LHCN-M2 (cell line): ENCODE measurements around the gene LITAFD. TPM values are rescaled to one million over a fixed set of nuclear protein-coding genes. Genes with fewer than 3 reads are reported as not detected.
"Not testable (repeated sequence)": the region's sequence is repeated elsewhere in the genome, so short reads cannot be mapped to it uniquely, and the experiment has no call there.

Source experiments
- DNase-seq: peaks from one replicate; pipeline ENCODE4 v3.0.0-alpha.2; 2012; ENCODE audit warnings: low read depth
- polyA plus RNA-seq: library from polyadenylated mRNA; unstranded; fragments of >200 nt; gene quantifications from one replicate; pipeline ENCODE4 v1.2.1, GENCODE V29; 2012; ENCODE audit warnings: missing spikeins
- total RNA-seq: library from RNA; depleted of rRNA; stranded (reverse); fragments of >200 nt; gene quantifications from 2 replicates; pipeline ENCODE4 v1.2.3, GENCODE V29; 2014; rRNA removed

Gene LITAFD
- total RNA-seq: not detected in 2 replicates
- polyA plus RNA-seq: not detected

DNA sequence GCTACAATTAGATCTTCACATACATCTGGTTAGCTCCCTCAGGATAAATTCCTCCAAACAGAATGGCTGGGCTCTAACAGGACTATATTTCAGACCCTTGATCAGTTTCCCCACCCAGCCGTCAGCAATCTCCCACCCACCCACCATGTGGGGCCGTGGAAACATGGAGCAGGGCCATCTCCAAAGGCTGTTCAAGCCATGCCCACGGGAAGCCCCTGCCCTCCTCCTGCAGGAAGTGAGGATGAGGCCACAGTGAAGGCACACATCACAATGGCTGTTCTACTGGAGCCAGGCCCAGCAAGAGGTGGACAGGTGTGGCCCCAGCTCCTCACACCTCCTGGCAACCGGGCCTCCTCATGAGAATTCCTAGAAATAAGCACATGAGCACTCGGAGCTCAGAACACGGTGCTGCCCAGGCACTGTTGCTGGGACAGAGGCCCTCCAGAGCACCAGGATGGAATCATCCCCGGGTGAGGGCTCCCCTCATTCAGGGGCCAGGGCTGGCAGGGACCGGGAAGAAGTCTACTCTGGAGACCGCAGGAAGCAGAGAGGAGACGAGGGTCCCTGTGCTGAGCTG lies at the start of gene LITAFD:
LITAFD (plus strand) TSS at position 311 of the 577 bp plus-strand sequence. CDS start 2,005 bp downstream, outside the sequence.
- DNase-seq: no peak

DNA sequence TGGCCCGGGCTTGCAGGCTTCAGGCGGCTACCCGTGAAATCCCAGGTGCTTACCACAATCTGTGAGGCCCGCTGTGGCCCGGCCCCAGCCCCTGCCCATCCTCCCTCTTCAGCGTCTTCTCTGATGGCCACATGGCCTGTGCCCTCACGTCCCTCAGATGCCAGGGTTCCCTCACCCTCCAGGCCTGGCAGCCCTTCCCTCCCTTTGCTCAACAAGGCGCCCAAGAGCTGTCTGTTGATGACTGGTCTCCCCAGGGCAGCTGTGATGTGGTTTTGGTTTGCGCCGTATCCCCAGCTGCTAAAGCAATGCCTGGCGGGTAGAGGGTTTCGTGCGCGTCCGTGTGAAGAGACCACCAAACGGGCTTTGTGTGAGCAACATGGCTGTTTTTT lies 49.4 kb upstream of the LITAFD start:
- DNase-seq: peak; percentile 20

DNA sequence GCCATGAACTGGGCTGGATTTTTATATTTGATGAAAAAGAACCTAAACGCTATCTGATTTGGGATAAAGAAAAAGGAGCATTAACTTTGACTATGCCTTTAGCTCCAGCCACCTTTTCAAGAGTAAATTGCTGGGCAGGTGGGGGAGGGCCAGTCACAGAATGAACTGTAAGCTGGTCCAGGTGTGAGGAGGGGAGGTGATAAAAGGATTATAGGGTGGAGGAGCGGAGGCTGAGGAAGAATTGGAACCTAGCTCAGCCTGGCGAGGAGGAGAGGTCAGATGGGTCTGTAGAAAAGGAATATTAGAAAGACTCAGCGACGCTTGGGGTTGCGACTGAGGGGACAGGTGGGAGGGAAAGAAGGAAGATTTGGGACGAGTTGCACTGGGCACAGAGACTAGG lies 45.4 kb upstream of the LITAFD start:
- not testable (repeated sequence) for DNase-seq

DNA sequence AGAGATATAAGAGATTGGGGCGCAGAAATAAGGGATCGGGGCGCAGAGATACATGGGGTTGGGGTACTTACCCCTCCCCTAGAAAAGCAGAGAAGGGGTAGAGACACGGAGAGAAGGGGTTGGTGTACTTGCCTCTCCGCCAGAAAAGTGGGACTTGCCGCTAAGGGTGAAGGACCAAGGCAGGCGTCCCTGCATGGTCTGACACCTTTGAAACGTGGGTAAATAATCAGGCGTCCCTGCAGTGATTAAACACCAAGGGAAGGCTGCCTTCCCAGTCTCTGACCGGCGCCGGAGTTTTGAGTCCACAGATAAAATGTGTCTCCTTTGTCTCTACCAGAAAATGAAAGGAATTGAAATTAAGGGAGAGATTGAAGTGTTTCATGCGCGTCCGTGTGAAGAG lies 44.6 kb upstream of the LITAFD start:
- DNase-seq: not testable (repeated sequence)

DNA sequence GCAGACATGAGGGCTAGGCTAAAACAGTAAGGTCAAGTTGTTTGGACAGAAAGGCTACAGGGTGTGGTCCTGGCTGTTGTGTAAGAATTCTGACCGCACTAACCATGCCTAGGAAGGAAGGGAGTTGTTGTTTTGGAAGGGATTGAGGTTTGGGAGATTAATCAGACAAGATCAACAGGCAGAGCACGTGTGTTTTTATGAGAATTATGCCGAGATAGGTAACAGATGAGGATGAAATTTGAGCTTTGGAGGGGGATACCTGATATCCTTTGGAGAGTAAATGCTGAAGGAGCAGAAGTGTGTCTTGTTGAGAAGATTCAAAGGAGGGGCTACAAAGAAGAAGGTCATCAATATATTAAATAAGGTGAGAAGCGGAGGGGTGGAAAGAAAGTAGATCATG lies 40.1 kb upstream of the LITAFD start:
- DNase-seq: not testable (repeated sequence)

DNA sequence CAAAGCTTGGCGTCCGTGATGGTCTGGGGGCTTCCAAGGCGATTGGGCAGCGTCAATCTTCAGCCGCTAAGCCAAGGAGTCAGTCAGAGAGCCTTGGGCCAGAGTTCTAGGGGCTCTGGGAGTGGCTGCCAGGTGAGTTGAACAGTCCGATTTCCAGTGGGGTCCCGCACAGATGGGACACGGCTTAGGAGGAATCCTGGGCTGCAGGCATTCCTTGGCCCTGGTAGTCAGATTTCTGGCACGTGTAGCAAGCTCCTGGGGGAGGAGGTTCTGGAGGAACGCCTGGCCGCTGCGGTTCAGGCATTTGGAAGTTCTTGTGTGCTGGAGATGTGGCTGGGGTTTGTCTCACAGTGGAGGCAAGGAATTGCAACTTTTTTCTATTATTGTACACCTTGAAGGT lies 38.9 kb upstream of the LITAFD start:
- not testable (repeated sequence) for DNase-seq

DNA sequence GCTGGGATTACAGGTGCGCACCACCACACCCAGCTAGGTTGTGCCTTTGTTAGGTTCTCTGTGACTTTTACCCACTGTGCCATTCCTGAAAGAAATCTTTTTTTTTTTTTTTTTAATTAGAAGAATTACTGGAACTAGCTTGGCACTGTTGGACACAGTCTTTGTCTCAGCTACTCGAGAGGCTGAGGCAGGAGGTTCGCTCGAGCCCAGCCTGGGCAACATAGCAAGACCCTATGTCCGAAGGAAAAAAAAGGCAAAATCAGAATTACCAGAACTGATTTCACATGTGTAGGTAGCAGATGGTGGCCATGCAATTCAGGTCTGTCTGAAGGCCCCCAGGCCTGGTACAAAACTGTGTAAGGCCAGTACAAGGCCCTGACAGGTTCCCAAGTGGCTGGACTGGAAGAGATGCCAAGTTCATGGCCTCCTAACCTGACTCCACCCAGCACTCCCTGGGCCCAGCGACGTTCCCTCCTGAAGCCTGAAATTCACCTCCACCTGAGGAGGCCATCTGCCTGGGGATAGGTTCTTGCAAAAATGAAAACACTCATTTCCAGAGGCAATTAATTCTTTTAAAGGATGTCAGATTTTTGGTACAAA lies 36.4 kb upstream of the LITAFD start:
- no peak for DNase-seq

DNA sequence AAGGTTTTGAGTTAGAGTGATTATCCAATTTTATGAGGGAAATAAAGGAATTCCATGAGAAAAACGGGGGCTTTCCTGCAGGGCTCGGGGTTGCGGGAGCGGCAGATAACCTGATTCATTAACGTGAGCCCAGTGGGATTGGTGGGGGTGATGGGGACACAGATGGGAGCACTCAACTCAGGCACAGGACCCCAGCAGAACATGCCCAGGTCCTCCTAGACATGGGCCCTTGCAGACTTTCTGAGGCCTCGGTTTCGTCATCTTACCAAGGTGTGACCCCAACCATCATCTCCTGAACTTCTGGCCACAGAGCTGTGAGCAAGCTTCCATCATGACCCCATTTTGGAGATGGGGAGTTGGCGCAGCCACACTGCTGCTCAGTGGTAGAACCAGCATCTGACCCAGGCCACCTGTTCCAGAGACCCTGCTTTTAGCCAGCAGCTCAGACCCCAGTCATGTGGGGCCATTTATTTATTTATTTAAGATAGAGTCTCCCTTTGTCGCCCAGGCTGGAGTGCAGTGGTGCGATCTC lies 35.7 kb upstream of the LITAFD start:
- DNase-seq: no peak

DNA sequence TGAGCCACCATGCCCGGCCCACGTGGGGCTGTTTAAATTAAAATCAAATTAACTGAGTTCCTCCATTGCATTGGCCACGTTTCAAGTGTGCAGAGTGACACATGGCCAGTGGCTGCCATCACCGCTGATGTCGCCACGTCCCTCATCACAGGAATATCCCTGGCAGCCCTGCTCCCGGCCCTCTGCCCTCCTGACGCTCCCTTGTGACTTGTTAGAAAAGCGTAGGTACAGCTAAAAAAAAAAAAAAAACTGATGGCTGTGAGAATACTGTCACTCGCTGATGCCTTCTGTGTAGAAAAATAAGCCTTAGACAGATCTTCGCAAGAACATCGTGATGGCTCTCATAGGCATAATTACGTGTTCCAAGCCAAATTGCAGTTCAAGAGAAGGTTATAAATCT lies 35.0 kb upstream of the LITAFD start:
- DNase-seq: no peak

DNA sequence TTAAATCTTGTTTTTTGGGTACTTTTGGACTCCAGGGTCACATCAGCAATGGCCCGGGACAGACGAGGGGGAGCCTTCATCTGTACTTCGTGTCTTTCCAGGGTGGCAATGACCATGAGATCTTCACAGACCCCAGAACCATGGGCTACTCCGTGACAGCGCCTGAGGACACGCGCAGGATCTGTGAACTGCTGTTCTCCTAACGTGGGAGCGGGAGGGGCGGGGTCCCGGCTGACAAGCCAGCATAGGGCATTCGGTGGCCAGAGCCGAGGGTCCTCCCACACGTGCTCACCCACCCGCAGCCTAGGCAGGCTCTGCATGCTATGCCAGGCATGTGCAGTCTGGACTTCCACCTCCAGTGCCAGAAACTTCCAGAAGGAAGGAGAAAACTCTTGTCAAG lies 34.5 kb upstream of the LITAFD start:
- no peak for DNase-seq

DNA sequence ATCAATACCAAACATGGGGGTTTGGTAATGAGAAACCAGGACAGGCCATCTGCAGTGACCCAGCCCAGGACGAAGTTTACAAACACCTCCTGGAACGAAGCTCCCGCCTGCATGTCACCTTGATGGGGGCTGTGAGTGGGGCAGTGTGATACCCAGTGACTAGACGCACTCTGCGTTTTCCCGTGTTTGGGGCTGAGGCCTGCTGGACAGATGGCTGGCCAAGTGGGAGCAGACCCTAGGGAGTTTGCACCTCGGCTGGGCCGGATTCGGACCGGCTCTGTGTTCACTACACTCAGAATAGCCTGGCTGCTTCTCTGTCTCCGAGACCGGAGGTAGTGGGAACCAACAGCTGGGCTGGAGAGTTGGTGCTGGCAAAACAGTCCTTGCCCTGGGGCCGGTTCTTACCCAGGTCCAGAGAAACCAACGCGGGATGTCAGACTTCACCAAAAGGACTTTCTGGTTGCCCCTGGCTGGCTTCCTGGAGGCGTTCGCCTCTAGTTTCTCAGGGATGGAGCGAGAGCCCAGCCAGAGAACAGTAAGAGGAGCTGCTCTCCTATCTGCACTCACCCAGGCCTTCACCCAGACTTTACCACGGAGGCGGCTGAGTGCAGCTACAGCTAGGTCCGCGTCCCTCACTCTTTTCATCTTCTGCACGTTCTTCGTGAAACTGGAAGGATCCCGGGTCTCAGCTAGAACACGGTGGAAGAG lies 33.8 kb upstream of the LITAFD start:
- no peak for DNase-seq

DNA sequence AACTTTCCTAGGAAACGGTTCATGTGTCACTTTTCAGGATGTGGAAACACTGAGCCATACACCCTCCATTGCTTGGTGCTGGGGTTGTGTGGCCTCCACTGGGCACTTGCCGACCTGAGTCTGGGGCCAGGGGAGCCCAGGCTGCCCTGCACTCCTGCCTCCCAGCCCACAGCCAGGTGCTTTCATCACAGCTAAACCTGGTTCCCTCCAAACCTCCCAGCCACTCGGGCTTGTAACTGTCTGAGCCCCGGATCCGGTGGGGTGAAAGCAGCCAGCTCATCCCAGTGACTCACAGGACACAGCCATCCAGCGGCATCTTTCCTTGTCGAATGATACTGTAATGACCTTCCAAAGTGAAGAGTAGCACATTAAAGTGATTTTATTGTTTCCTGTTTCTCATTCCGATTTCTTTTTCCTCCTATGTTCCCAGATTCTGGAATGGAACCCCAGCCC lies 33.2 kb upstream of the LITAFD start:
- peak; percentile 85 for DNase-seq

DNA sequence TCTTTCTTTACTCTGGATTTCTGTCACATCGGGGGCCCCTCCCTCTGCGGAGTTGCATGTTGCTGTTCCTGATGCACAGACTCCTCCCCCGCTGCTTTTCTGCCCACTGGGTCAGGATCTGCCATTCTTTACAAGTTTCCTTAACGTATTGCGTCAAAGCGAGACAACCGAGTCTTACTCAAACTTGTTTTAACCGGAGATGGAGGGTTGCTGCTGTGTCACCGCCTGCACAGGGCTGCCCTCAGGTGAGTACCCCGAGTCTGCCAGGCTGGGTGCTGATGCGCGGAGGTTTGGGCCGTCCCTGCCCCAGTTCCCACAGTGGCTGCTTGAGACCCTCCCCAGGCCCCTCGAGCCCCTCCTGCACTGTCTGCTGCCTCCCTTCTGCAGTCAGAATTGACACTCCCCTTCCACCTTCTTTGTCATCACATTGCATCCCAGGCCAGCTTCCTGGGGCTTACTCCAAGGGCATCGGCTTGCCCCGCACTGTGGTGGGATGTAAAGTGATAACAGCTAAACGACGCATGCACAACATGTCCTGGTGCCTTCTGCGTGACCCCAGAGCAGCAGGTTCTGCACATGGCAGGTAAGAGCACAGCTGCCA lies 32.6 kb upstream of the LITAFD start:
- no peak for DNase-seq

DNA sequence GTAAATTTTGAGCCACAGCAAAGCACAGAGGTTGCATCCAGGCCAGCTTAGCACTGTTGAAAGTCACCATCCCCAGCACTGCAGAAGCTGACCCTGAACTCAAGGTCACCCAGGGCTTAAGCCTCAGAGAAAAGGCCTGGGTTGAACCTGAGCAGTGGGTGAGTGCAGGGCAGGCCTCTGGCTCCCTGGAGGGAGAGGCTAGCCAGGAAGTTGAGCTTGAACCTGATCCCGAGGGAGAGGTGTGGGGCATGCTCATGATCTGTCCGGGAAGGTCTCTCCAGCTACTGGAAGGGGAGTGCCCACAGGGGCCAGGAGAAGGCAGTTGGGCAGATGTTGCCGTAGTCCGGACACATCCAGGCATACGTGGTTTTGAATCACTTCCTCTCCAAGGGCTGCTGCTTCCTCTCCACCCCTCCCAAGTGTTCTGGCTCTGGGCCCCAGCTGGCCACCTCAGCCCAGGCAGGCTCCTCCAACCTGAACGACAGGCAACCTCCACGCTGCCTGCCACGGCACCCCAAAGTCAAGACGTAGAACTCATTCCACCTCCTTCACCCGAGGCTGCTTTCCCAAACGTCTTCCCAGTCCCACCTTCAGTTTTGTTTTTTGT lies 31.8 kb upstream of the LITAFD start:
- peak; percentile 94 for DNase-seq

DNA sequence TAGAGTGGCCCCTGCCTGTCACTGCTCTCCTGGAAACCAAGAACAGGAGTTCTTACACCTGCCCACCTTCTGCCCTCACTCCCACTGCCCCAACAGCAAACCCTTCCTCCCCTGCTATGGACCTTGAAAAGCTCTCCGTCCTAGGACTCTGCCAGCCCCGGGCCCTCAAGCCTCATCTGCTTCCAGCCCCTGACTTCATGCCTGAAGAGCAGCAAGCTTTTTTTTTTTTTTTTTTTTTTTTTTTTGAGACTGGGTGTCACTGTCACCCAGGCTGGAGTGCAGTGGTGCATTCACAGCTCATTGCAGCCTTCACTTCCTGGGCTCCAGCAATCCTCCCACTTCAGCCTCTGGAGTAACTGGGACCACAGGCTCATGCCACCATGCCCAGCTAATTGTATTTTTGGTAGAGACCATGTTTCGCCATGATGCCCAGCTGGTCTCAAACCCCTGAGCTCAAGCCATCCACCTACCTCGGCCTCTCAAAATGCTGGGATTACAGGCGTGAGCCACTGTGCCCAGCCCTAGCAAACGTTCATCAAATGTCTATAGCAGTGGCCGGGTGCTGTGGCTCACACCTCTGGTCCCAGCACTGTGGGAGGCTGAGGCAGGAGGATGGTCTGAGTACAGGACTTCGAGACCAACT lies 30.3 kb upstream of the LITAFD start:
- no peak for DNase-seq

DNA sequence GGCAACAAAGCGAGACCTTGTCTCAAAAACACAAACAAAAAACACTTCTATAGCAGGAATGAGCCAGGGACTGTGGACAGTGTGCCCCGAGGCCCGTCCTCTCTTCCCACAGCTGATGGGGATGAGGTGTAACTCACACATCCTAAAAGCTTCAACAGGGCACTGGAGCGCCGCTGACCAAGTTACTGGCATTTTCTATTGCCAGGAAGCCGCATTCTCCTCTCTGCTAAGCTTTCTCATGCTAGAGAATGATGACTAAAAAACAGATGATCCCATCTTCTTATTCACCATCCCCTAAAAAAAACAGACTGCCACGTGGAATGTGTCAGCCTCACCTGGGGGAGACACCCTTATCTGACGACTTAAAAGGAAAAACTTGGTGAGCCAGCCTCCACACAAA lies 29.6 kb upstream of the LITAFD start:
- no peak for DNase-seq

DNA sequence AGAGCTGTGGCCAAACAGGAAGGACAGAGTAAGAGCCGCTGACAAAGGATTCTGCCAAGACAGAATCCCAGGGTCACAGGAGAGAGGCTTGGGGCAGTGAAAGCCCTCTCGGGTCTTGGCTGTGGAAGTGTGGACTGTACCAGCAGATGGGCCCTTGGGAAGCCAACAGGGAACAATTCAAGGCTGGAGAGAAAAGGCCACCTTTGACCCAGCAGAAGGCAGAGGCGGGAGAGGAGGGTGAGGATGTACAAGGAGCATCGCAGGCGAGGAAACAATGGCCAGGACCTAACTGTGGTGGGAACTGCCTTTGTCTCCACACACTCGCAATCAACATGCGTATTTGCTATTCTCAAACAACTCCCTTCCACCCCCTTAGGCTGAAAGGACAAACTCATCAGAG lies 29.0 kb upstream of the LITAFD start:
- DNase-seq: no peak

DNA sequence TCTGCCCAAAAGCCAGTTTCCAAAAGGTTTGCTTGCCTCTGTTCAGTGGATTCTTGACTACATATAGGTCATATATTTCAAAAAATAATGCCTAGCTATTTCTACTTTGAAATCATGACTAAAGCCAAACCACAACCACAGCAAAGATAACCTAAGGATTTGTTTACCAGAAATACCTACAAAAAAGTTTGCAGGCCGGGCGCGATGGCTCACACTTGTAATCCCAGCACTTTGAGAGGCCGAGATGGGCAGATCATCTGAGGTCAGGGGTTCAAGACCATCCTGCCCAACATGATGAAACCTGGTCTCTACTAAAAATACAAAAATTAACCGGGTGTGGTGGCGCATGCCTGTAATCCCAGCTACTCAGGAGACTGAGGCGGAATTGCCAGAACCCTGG lies 28.5 kb upstream of the LITAFD start:
- no peak for DNase-seq

DNA sequence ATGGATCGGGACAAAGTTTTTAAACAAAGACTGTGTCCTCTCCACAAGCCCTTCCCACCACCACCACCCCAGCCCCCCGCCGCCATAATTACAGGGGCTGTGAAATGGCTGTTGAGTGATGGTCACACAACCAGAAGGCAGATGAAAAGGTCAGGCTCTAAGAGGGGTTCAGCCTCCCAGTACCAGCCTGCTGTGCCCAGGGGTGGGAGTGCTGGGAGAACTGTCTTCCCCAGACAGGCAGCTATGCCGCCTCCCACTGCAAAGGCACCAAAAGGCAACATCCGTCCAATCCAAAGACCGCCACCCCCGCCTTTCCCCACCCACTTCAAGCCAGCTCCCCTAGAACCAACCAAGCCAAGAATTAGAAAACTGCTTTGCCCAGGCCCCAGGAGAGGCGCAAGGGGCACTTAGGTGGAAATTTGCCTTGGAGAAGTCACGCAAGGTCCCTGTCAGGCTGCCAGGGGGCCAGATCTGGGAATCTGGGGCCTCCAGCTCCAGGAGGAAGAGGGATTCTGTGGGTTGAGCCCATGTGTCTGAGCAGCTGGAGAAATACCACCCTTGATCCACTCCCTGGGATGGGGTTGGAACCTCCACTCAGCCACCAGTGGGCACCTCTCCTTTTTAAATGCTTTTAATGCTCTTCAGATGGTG lies 27.7 kb upstream of the LITAFD start:
- no peak for DNase-seq

DNA sequence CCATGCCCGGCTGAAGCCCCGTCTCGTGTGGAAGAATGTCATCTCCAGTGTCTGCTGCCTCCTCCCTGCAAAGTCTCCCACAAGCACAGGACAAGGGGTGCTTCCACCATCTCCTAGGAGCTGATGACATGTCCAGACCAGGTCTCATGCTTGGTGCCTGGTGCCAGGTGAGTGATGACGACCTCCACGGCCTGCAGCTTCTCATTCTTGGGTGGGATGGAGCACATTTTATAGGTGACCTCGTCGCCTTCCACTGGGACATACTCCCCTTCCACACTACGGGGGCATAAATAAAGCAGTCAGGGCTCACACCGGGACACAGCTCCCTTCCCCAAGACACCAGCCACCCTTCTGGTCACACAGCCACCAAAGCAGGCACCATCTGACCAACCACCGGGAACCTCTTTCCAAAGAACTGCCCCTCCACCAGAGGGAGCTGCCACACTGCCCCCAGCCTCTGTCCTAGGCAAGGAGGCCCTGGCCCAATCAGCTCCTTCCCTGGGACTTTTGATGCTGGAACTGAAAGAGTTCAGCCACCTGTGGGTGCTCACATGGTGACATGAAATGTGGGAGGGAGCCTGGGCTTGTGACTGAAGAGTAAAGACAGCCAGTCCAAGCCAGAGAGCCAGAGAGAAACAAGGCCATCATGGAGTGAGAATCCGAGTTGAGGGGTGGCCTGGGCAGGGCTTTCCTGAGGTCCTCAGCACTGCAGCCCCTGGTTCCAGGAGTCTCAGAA lies 26.9 kb upstream of the LITAFD start:
- DNase-seq: no peak
